ENCODE measurements around the gene RAB35.

- no peak for TF ChIP-seq CTCF (IDR thresholded peaks at IDR 0.05; ENCODE audit: insufficient read depth, low read length, poor library complexity, severe bottlenecking)
- no peak for TF ChIP-seq EZH2phosphoT487 (conservative IDR thresholded peaks at IDR 0.05; ENCODE audit: low read length)
Observed at GRCh38 chr12:120134307-120134980, 17.9 kb upstream of the RAB35 start.
